Activated naive CD4-positive, alpha-beta T cell treated with anti-CD3 and anti-CD28 coated beads, Interleukin-2, amount 50 U/mL, for 16 hours (primary cell): Measurements from ENCODE around the gene ZCCHC2.
A peak's percentile ranks its signal among the peaks of the same experiment; 100 is the strongest.

Source experiments
- DNase-seq: peaks from one replicate; pipeline ENCODE4 v3.0.0-alpha.2; 2020

Gene ZCCHC2

DNA sequence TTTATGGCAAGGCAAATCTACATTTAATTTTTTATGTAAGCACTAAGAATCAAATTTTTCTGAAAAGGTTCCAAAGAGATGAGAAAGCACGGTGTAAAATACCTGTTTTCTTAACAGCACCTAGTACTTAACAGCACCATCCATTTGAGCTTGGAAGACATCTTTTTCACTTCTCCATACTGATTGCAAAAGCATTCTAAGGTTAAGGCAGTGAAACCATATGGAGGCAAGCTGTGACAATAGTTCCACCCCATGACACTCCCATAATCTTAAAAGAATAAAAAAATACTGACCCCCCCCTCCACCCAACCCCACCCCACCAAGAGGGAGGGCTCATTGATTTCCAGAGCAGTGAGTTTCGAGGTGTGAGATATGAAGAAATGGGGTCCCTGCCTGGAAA is 60.6 kb downstream of the ZCCHC2 start:
- no peak for DNase-seq

DNA sequence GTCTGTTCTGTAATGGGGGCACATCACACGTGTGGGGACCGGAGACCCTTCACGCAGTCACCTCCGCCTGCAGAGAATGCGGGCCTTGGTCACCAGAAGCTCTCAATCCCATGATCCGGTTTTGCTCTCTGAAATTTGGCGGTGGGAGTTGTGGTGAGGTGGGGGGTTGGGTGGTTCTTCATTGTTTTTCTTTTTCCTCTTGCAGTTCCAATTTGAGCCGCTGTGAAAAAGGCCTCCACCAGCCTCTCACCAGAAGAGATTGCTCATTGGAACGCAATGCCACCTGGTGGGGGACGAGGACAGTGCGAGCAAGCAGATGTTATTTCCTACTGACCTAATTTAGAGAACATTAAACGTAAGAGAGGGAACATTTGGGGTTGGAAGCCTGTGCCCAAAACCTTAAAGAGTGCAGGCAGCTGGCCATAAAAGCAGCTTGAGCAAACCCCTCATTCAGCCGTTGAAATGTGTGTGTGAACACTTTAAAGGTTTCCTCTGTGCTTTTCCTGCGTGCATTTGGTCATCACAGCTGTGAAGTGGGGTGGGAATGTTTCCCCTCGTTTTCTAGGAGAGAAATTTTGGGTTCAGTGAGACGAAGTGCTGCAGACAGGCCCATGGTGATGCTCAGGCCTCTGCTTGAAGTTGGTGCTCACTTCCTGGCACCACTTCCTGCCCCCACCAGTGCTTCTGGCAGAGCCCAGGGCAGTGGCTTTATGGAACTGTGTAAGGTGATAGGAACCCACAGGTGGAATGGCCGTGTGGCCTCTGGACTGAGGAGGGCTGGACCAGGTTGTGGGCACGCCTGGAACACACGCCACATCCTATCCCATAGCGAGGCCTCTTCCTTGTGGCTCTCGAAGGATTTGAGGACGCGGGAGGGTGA is 61.7 kb downstream of the ZCCHC2 start:
- peak; percentile 85 for DNase-seq

DNA sequence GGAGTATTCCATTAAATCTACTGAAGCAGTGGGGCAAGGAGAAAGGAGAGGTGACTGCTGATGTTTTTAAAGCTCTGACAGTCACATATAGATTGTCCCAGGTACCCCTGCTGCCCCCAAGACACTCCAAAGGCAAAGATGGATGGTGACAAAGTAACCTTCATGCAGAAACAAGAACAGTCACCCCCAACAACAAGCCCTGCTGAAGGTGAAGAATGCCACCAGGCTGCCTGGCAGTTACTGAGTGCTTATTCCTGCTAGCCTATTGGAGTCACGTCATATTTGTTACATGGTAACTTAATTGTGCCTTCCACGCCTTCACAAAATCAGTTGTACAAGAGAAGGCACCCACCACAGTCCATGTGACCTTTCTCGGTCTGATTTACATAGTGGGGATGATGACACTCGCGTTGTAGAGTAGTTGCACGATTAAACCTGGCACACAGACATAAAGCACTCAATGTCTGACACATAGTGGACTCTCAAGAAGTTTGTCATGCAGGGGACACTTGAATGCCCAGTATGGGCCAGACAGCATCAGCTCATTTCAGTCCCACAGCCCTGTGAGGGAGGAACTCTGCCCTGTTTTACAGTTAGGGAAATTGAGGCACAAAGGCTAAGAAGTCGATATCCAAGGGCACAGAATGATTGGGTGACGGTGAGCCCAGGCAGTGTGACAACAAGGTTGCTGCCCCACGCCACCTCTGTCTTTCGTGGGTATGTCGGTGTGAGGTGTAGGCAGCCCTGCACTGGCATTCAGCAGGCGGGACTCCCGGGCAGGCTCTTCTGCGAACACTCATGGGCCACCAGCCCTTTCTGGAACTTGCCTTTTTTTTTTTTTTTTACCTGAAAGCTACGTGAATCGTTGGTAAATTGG is 62.7 kb downstream of the ZCCHC2 start:
- DNase-seq = peak; percentile 67

DNA sequence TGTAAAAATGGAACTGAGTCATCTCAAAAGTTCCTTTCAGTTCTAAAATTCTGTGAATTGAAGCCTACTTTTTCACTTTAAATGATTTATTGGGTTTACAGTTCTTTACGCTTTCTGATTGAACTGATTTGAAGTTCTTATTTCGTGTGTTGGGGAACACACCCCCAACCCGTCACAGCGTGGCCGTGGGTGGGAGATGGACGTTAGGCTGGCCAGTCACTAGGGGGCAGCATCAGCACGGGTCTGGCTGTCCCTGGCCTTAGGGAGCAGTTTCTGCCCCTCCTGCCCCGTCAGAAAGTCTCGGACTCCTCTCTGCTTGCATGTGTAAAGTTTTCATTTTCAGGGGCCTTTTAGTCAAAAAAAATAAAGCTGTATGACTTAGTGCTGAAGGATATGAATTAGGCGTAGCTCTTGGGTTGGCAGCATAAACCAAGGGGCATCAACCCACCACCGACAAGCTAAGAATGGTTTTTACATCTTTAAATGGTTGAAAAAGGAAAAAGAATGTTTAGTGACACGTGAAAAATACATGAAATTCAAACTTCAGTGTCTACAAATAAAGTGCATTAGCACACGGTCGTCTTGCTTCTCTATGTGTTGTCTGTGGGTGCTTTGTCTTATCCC is 63.4 kb downstream of the ZCCHC2 start:
- DNase-seq = peak; percentile 70

DNA sequence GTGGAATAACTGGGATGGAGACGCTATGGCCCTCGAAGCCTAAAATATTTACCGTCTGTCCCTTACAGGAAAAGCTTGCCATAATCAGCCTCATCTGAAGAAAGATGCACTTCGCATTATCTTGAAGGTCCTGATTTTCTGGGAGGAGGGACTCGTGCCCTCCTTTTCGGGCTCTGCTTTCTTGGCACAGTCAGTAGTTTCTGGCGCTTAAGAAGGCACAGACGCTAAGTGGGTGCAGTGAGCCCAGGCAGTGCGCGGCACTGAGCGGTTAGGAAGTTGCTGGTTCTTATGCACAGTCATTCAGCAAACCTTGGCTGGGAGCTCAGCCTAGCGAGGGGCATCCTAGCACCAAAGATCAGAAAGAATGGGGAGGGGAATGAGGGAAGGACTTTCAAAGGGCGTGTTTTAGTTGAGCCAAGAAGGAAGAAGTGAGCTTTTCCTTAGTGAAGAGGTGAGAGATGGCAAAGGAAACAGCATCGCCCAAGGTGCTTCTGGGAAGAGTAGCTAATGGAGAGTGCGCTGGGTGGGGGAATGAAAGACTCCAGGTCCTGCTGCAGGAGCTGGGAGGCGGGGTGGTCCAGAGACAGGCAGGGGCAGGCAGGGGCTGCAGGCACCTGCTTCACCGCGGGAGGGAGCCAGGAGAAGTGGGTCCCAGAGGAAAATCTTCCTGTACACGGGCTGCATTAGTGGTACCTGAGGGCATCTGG is 64.1 kb downstream of the ZCCHC2 start:
- no peak for DNase-seq

DNA sequence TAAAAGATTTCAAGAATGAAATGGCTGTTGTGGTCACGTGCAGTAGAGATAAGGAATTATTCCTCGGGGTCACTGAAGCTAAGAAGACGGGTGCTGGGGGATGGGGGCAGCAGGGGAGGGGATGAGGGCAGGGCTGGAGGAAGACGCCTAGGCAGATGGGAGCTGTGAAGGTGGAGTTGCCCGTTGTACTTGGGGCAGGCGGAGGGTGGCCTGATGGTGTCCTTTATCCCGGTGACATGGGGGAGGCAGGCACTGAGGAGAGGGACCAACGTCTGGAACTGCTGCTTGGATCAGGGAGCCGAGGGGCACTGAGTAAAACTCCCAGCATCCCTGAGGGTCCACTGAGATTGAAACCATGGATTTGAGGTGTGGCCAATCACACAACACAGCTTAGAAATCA is 64.9 kb downstream of the ZCCHC2 start:
- DNase-seq = no peak

DNA sequence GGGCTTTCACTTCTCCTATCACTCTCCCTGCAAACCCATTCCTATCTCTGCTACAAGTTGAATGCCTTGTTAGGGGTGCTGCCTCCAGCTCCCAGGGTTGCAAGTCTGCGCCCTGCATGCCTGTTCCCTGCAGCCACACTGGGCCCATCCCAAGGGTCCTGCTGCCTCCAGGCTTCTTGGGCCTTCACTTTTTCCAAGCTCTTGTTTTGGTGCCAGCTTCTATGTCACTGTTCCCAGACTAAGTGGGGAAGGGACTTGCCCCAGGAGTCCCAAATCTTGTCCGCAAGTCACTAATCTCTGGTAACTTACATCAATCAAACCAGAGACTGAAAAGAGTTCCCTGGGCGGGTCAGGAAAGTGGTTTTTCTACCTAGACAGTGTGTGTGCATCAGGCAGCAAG is 65.4 kb downstream of the ZCCHC2 start:
- DNase-seq = no peak

DNA sequence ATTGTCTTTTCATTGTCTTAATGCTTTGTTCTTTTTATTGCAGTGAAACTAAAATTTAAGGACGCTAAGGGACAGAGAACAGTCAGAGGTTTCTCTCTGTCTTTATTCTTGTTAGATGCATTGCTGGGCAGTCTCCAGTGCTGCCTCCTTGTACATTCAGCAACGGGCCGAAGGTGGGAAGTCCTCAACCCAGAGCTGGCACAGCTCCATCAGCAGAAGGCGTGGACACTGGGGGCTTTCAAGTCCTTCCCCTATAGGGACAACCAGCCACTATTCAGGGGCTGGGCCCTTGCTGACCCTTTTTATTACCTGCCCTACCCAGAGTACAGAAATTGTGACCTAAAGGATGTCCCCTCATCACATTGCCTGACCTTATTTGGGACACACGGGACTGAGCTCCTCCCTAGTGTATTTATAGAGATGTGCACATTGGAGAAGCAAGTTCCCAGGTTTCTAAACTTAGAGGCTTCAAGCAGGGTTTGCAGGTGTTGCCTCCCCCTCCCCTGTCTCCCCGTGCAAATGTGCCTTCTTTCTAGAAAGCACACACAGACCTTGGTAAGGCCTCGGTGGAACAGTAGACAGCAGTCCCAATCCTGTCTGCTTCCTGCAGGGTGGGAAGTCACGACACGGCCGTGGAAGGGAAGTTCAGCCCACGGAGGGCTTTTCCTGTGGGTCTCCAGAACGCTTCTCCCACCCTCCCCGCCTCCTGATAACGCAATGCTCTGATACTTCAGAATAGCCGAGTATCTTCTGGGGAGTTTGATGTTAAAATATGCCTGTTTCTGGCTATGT is 68.2 kb downstream of the ZCCHC2 start:
- DNase-seq = no peak

DNA sequence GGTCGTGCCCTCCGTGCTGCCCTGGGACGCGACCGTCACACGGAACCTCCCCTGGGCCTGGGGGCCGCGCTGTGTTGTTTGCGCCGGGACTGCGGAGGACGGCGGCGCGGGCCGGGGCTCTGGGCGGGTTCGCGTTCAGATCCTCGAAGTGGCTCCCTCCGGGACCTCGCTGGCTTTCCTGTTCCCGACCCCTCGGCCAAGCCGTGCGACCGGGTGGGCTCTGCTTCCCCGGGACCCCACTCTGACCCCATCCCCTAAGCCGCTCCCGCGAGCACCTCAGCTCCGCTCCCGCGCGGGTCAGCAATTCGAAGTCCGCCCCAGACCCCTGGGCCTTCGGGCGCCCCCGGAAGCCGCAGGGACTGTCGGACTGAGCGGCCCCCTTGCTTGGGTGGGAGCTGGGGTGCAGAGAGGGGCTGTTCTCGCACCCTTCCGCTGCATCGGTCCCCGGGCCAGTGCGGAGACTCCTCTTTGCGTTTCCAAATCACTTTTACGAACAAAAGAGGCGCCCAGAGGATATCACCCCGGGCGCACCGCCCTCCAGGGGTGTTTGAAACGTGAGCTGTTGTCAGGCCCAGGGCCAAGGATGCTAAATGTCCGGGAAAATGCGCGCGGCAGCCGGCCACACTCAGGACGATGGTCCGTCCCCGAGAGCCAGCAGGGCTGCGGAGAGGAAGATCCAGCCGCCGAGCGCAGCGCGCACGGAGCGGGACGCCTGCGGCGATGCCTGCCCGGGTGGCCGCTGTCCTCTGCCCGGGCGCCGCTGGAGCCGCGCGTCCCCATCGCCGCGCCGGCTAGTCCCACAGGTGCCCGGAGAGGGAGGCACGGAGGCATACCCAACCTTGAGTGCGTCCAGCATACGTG is 73.5 kb downstream of the ZCCHC2 start:
- DNase-seq = no peak

DNA sequence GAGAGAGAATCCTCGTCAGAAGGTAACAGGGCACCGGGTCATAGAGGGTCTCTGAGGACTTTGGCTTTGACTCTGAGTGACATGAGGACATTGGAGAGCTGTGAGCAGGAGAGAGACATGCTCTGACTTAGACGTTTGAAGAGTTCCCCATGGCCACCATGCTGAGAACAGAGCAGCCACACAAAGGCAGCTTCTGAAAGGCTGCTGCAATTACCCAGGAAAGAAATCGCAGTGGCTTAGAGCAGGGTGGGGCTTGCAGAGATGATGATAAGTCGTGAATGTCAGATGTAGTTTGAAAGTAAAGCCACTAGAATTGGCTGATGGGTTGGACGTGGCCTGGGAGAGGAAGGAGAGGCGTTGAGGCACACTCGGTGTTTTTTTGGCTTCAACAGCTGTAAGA is 79.0 kb downstream of the ZCCHC2 start:
- no peak for DNase-seq

DNA sequence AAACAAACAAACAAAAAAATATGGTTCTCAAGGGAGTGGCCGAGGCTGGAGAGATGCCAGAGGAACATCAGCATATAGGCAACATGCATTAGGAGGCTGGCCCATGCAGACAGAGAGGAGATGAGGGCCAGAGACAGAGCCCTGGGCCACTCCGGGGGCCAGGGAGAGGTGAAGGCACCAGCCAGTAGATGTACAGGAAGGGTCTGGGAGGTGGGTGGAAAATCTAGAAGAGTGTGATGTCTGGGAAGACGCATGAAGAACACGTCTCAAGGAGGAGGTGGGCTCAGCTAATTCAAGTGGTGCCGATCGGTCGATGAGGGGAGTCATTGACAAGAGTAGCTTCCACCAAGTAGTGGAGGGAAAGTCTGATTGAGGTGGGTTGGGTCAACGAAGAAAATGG is 79.9 kb downstream of the ZCCHC2 start:
- no peak for DNase-seq

DNA sequence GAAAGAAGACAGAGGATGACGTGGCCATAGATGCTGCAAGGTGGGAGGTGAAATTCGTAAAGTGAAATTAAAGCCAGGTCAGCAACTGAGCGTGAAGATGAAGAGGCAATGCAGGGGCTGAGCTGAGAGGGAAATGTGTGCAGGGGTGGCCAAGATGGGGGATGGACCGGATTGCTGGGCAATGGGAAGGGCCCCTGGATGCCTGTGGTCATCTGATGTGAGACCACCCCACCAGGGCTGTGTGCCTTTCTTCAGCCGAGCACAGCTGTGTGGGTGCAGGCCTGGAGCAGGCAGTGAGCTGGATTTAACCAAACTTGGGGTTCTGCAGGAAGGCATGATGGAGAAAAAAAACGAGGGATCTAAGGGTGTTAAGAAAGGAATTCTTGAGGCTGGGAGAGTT is 80.4 kb downstream of the ZCCHC2 start:
- DNase-seq = no peak

DNA sequence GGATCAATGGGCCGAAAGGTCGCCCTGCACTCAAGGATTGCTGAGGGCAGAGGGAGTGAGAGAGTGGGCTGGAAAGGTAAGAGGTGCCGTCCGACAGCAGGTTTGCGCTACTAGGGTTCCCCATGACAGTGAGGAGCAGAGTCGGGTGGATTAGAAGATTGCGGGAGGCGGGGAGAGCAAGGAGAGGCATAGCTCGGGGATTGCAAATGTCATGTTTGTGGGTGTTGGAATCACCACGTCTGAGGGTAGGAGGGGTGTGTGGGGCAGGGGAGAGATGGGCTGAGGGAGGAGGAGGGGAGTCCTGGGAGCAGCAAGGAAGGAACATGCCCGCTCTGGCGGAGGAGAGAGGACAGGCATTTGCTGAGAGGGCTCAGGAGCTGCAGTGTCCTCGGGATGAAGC is 81.2 kb downstream of the ZCCHC2 start:
- no peak for DNase-seq

DNA sequence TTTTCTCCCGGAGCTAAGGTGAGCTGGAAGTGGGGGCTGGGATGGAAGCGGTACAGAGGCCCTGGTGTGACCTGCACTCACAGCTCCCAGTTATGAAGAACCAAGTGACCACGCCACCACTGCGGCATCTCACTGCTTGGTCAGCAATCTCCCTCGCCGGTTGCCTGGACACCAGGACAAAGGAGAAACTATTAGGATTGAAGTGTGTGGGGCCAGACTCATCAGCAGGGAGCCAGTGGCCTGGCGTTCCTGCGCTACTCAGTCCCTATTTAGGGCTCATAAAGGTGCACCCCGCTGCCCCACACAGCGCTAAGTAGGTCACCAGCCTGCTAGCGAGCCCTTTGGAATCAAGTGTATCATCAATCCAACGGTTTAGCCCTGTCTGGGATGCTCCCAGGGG is 82.9 kb downstream of the ZCCHC2 start:
- no peak for DNase-seq

DNA sequence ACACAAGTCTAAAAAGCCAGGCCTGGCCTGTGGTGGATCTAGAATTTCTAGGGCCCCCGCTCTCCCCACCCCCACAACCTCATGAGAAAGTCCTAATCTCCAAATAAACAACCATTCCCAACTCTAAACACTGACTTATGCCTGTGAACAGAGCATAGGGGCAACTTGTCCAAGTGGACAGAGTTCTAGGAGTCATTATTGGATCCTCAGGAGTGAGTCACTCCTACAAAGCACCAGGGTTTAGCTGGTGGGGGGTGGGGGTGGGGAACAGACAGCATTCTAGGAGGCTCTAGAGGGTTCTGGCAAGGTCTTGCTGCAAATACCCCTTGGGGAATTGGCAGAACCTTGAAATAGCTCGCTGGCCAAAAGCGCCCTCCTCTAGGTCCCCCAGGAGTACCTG is 83.3 kb downstream of the ZCCHC2 start:
- no peak for DNase-seq

DNA sequence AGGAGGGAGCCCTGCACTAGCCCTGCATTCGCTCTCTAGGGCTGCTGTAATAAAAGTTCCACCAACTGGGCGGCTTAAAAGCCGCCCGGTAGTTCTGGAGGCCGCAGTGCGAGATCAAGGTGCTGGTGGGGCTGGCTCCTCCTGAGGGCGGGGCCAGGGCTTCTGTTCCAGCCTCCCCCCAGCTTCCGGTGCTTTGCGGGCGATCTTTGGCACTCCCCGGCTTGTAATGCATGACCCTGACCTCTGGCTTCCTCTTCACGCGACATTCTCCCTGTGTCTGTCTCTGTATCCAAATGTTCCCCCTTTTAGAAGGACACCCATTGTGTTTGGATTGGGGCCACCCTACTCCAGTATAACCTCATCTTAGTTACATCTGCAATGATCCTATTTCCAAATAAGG is 84.5 kb downstream of the ZCCHC2 start:
- DNase-seq = no peak

DNA sequence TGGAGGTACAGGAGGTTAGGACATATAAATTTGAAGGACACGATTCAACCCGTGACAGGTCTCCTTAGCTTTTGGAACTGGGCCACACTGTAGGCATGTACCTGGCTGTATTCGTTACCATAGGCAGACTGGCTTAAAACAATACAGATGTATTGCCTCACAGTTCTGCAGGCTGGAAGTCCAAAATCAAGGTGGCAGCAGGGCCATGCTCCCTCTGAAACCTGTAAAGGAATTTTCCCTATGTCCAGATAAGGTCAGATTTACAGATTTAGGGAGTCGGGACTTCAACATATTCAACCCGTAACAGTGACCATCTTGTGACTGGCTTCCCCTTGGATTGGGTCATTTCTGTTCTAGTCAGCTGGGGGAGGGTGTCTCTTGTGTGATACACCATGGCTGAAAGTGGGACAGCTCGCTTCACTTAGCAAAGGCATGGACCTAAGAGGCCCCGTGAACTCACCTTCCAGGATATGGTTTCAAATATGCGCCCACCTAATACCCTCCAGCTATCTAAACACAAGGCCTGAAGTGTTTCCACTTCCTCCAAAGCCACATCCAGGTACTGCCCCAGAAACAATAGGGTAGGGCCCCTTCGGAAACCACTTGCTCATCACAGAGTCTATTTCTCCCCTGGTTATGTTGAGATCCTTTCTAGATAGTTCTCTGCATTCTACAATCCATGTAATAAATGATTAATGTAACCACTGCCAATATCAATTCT is 85.0 kb downstream of the ZCCHC2 start:
- DNase-seq = no peak

DNA sequence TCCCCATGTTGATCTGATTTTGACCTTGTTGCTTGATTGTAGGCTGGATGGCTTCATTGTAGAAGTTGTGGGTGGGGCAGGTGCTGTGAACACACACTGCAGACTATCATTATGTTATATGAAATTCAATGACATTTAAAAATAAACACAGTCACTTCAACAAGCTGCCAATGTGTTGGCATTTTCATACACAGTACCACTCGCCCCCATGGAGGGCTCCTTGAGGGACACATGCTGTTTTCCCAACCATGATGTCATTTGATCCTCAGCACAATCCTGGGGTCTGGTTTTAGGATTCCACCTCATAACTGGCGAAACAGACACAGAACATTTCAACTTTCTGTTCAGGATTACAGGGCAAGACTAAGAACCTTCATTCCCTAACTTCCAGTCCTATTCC is 86.9 kb downstream of the ZCCHC2 start:
- DNase-seq = no peak

DNA sequence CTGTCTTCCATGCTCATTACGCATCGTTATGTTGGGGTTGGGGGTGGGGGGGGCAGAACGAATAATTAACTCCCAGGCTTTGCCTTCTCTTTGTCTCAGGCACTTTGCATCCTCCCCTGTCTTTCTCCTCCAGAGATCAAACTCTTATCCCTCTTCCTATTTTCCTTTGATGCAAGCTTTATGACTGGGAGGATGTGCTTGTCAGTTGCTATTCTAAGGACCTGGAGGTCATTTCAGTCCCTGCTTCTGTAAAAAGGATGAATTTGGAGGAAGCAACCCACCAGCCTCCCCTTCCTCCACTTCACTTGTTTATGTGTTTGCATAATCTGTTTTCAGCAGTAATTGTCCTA is 87.5 kb downstream of the ZCCHC2 start:
- DNase-seq = no peak

DNA sequence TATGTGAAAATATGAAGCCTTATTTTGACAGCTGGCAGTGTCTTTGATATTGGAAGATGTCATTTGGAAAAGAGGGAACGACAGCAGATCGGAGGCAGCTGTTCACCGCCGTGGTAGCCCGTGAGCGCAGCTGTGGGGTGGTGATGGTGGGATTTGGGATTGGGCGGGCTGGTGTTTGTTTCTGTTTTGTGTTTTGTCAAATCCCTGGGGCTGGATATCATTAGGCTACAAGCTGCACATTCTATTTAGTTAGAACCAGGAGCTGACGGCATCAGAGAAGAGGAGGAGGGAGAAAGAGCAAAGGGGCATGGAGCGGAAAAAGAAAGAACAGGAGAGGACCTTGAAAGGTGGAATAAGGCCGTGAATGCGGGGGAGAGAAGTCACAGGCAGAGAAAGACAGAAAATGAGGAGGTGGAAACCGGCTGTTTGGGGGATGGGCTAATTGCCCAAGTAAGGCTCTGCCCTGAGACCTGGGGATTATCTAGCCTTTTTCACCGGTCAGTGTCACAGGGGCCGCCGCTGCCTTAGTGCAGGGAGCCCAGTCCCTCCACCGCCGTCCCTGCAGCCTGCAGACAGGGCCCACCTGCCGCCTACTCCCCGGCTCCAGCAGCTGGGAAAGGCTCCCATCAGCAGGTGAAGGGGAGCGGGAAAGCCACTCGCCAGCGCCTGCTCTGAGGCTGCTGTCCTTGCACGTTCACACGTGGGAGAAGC is 88.0 kb downstream of the ZCCHC2 start:
- DNase-seq = no peak
